Neural progenitor cell (in vitro differentiated cells): Measurements from ENCODE around the gene MS4A18. TPM values are rescaled to one million over a fixed set of nuclear protein-coding genes. Genes with fewer than 3 reads are reported as not detected.

Source experiments
- DNase-seq: peaks from one replicate; pipeline ENCODE4 v3.0.0-alpha.2; 2016; ENCODE audit warnings: low spot score
- H2AFZ ChIP-seq: fragments of 200-600 bp; sonication (generic); replicated peaks from 2 replicates; pipeline ENCODE4 v1.6.1; 2016; ENCODE audit warnings: antibody characterized with exemption
- H3F3A ChIP-seq: fragments of 200-600 bp; sonication (generic); 2 replicates; pipeline ENCODE4 v1.6.1; 2016; ENCODE audit warnings: antibody characterized with exemption, low read depth
- H3K27ac ChIP-seq: fragments of 200-600 bp; sonication (generic); 2 replicates; pipeline ENCODE4 v1.5.1; 2016; ENCODE audit warnings: mild to moderate bottlenecking
- H3K27me3 ChIP-seq: fragments of 200-600 bp; sonication (generic); 2 replicates; pipeline ENCODE4 v1.6.1; 2016; ENCODE audit warnings: mild to moderate bottlenecking, moderate library complexity
- H3K36me3 ChIP-seq: fragments of 200-600 bp; sonication (generic); 2 replicates; pipeline ENCODE4 v1.5.1; 2016
- H3K4me1 ChIP-seq: fragments of 200-600 bp; sonication (generic); 2 replicates; pipeline ENCODE4 v1.6.1; 2016; ENCODE audit warnings: mixed run types
- H3K4me2 ChIP-seq: fragments of 200-600 bp; sonication (generic); 2 replicates; pipeline ENCODE4 v1.6.1; 2016
- H3K4me3 ChIP-seq: fragments of 200-600 bp; sonication (generic); 2 replicates; pipeline ENCODE4 v1.5.1; 2016
- H3K79me2 ChIP-seq: fragments of 200-600 bp; sonication (generic); 2 replicates; pipeline ENCODE4 v1.6.1; 2016; ENCODE audit warnings: low read depth
- H3K9ac ChIP-seq: fragments of 200-600 bp; sonication (generic); 2 replicates; pipeline ENCODE4 v1.6.1; 2016
- H3K9me3 ChIP-seq: fragments of 200-600 bp; sonication (generic); 2 replicates; pipeline ENCODE4 v1.5.1; 2016; ENCODE audit warnings: low read depth
- H4K20me1 ChIP-seq: fragments of 200-600 bp; sonication (generic); 2 replicates; pipeline ENCODE4 v1.6.1; 2016; ENCODE audit warnings: low read depth
- H3K27ac Mint-ChIP-seq: 3 replicates; pipeline ENCODE4 v1.8.0; 2021; ENCODE audit warnings: mixed read lengths
- H3K27me3 Mint-ChIP-seq: 2 replicates; pipeline ENCODE4 v1.8.0; 2022; ENCODE audit warnings: low read depth, mild to moderate bottlenecking, inconsistent platforms, moderate library complexity, mixed read lengths; ENCODE audit not compliant: insufficient read depth
- H3K36me3 Mint-ChIP-seq: 3 replicates; pipeline ENCODE4 v1.8.0; 2021; ENCODE audit warnings: mixed read lengths
- H3K4me1 Mint-ChIP-seq: 3 replicates; pipeline ENCODE4 v1.8.0; 2021; ENCODE audit warnings: mixed read lengths
- H3K4me3 Mint-ChIP-seq: 3 replicates; pipeline ENCODE4 v1.8.0; 2021; ENCODE audit warnings: mild to moderate bottlenecking, moderate library complexity, mixed read lengths
- H3K9me3 Mint-ChIP-seq: 3 replicates; pipeline ENCODE4 v1.8.0; 2020; ENCODE audit warnings: mixed read lengths
- CTCF ChIP-seq: fragments of 200-600 bp; sonication (generic); IDR thresholded peaks from 2 replicates; pipeline ENCODE4 v1.5.1; 2017; ENCODE audit warnings: antibody characterized with exemption, mild to moderate bottlenecking
- EZH2 ChIP-seq: fragments of 200-600 bp; sonication (generic); IDR thresholded peaks from 2 replicates; pipeline ENCODE4 v1.6.1; 2017; ENCODE audit warnings: antibody characterized with exemption, mild to moderate bottlenecking, moderate library complexity
- EZH2phosphoT487 ChIP-seq: fragments of 200-600 bp; sonication (generic); IDR thresholded peaks from 2 replicates; pipeline ENCODE4 v1.6.1; 2017; ENCODE audit warnings: antibody characterized with exemption
- total RNA-seq: library from RNA; depleted of rRNA; stranded (reverse); fragments of >200 nt; gene quantifications from 2 replicates; pipeline ENCODE4 v1.2.3, GENCODE V29; 2015; ENCODE audit warnings: low replicate concordance

MS4A18 gene
- total RNA-seq, 1 donor from 2014 or later = not detected

- TF ChIP-seq CTCF = no peak
- TF ChIP-seq EZH2phosphoT487 = no peak
- no peak for TF ChIP-seq EZH2
- H2AFZ ChIP-seq = no peak overlapping the region
- no peak overlapping the region for H3K4me3 Mint-ChIP-seq
- H3K36me3 Mint-ChIP-seq = no peaks in the 10 kb centered on the region
- no peaks in the 10 kb centered on the region for H3K27me3 ChIP-seq
- peaks cover 2% of the 10 kb centered on the region for H3K9me3 Mint-ChIP-seq
- no peaks in the 10 kb centered on the region for H3K36me3 ChIP-seq
- H3F3A ChIP-seq = no peaks in the 10 kb centered on the region
- no peak overlapping the region for H3K4me2 ChIP-seq
- no peaks in the 10 kb centered on the region for H4K20me1 ChIP-seq
- no peak overlapping the region for H3K9ac ChIP-seq
- H3K79me2 ChIP-seq = no peaks in the 10 kb centered on the region
- H3K27ac Mint-ChIP-seq = no peak overlapping the region
- H3K27me3 Mint-ChIP-seq = peaks cover 8% of the 10 kb centered on the region
- no peak overlapping the region for H3K27ac ChIP-seq
- H3K4me1 ChIP-seq = no peaks in the 10 kb centered on the region
- peaks cover 2% of the 10 kb centered on the region for H3K4me1 Mint-ChIP-seq
- H3K9me3 ChIP-seq = no peaks in the 10 kb centered on the region
- no peak for DNase-seq
- H3K4me3 ChIP-seq = no peak overlapping the region
These were observed 4.1 kb upstream of the MS4A18 start for GRCh38 chr11:60720460-60720859.

- no peak for DNase-seq
- Mint-ChIP-seq H3K9me3 (no peaks in the 10 kb centered on the region), H3K36me3 (no peaks in the 10 kb centered on the region), H3K27me3 (peaks cover 3% of the 10 kb centered on the region), H3K4me1 (peaks cover 3% of the 10 kb centered on the region), H3K4me3 (no peak overlapping the region), H3K27ac (no peak overlapping the region)
- Histone ChIP-seq H3K4me2 (no peak overlapping the region), H3F3A (no peaks in the 10 kb centered on the region), H3K36me3 (no peaks in the 10 kb centered on the region), H3K4me1 (no peaks in the 10 kb centered on the region), H3K9me3 (no peaks in the 10 kb centered on the region), H4K20me1 (no peaks in the 10 kb centered on the region), H2AFZ (no peak overlapping the region), H3K27me3 (no peaks in the 10 kb centered on the region), H3K9ac (no peak overlapping the region), H3K27ac (no peak overlapping the region), H3K79me2 (no peaks in the 10 kb centered on the region), H3K4me3 (no peak overlapping the region)
- TF ChIP-seq EZH2 = no peak
- no peak for TF ChIP-seq EZH2phosphoT487
- no peak for TF ChIP-seq CTCF
These were observed 1.1 kb downstream of the MS4A18 start for GRCh38 chr11:60725592-60725991.

GRCh38 chr11:60731586-60731985 lies 7.1 kb downstream of the MS4A18 start:
- no peaks in the 10 kb centered on the region for H3K4me1 ChIP-seq
- H3K9ac ChIP-seq = no peak overlapping the region
- peaks cover 7% of the 10 kb centered on the region for H3K27me3 Mint-ChIP-seq
- no peak overlapping the region for H3K4me3 ChIP-seq
- H3K4me1 Mint-ChIP-seq = peaks cover 3% of the 10 kb centered on the region
- no peaks in the 10 kb centered on the region for H3K79me2 ChIP-seq
- no peak overlapping the region for H3K4me2 ChIP-seq
- DNase-seq = no peak
- no peak overlapping the region for H2AFZ ChIP-seq
- H3K27ac ChIP-seq = no peak overlapping the region
- H3K9me3 Mint-ChIP-seq = no peaks in the 10 kb centered on the region
- no peaks in the 10 kb centered on the region for H3F3A ChIP-seq
- no peaks in the 10 kb centered on the region for H3K9me3 ChIP-seq
- H3K36me3 ChIP-seq = no peaks in the 10 kb centered on the region
- no peak for TF ChIP-seq EZH2phosphoT487
- no peak for TF ChIP-seq CTCF
- TF ChIP-seq EZH2 = no peak
- H3K36me3 Mint-ChIP-seq = no peaks in the 10 kb centered on the region
- no peaks in the 10 kb centered on the region for H3K27me3 ChIP-seq
- no peaks in the 10 kb centered on the region for H4K20me1 ChIP-seq
- H3K4me3 Mint-ChIP-seq = no peak overlapping the region
- H3K27ac Mint-ChIP-seq = no peak overlapping the region
